SK-N-DZ (cell line): ENCODE results near the gene DCANP1.
A peak's percentile ranks its signal among the peaks of the same experiment; 100 is the strongest.

ENCODE experiments used
- DNase-seq: peaks from one replicate; pipeline ENCODE4 v3.0.0-alpha.2; 2015; ENCODE audit warnings: low spot score

Gene DCANP1

GRCh38 chr5:135457424-135458071, 10.4 kb upstream of the DCANP1 start:
- peak; percentile 68 for DNase-seq

GRCh38 chr5:135456238-135457099, 9.3 kb upstream of the DCANP1 start:
- no peak for DNase-seq

DNA sequence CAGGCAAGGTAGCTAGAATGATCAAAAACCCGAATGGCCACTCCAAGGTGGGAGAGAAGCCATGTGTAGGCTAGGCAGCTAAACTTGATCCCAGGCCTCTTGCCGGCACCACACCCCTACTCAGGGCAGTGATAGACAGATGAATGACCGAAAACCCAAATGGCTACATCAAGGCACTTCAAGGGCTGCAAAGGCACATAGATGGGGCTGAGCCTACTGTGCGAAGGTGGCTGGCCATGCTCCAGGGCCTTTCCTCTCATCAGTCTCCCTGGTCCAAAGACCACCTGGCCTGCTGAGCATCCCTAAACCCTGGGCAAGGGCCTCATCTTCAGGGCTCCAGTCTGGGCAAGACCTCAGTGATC, 8.7 kb upstream of the DCANP1 start:
- DNase-seq, result no peak

DNA sequence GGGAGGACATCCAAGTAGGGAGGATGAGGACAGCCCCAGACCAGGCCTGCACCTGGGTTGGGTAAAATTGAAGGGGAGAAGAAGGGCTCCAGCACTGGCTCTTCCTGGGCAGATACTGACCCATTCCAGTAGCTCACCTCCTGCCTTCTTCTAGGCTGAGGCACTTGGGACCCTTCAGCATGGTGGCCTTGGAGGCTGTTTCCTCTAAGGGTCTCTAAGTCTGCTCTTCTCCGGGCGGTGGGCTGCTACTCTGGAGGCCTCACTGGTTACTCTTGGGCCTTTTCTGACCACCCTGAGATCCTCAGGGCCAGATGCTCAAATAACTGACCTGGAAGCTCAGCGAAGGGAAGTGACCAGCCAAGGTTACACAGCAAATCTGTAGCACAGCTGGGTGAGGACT, 7.8 kb upstream of the DCANP1 start:
- no peak for DNase-seq

DNA sequence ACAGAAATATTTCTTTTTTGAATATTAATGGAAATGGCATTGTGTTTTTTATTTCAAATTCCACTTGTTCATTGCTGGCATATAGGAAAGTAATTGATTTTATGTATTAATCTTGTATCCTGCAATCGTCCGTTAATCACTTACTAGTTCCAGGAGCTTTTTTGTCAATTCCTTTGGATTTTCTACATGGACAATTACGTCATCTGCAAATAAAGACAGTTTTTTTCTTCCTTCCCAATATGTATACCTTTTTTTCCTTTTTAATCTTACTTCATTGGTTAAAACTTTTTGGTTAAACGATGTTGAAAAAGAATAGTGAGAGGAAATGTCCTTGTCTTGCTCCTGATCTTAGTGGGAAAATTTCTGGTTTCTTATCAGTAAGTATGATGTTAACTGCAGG, 6.5 kb upstream of the DCANP1 start:
- DNase-seq, result no peak

DNA sequence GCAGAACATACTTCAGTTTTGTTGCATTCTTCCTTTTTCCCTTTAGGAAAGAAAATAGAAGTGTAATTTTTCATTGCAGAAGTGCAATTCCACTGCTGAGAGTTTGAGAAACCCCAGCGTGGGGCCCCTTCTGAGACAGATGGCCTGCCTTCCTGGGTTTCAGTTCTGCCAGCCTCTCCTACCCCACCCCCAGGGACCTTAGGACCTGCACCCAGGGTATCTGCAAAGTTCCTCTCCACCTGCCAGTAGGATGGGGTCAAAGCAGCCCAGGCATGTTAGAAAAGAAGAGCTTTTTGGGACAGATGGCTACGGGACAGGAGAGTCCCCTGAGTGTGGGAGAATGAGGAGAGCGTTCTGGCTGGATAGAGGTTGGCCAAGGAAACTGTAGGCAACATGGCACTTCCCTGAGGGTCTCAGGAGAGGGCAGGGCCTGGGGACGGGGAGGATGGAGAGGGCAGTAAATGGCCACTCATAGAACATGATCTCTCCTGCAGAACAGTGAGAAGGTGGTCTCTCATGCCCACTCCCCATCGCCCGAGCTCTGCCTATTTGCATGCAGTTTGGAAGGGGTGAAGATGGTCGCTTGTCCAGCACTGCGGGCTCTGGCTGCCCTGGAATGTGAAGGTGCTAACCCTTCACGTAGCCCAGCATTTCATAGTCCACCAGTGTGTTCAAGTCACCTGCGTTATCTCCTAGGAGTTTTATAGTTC, 5.3 kb upstream of the DCANP1 start, which contains the start of gene TIFAB:
TIFAB (minus strand) TSS at position 31 of the 710 bp plus-strand sequence. CDS start 2,412 bp downstream, outside the sequence.
- DNase-seq, result no peak

DNA sequence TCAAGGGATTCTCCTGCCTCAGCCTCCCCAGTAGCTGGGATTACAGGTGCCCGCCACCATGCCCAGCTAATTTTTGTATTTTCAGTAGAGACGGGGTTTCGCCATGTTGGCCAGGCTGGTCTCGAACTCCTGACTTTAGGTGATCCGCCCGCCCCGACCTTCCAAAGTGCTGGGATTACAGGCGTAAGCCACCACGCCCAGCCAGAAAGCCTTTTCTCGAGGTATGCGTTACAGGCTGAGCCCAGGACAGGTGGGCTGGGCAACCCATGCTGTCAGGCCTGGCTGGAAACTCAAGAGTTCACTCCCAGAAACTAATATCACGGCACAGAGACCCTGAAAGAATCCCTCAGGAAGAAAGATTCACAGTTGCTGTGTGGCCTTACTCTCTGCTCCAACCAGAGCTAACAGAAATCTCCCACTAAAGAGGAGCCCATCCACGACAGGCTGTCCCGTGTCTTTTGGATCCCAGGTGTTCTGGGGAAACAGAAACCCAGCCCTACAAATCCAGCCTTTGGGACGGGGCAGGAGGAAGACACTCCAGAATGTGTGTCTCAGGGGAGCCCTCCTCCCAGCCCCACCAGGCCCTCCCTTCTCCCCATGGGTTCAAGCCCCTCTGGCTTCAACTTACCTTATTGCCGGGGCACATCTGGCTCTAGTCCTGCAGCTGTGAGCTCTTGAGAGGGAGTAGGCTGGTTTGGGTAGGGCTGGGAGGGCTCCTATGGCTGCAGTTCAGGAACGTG, 4.6 kb upstream of the DCANP1 start:
- no peak for DNase-seq

- DNase-seq, result no peak
Measured at GRCh38 chr5:135450952-135451351, 3.8 kb upstream of the DCANP1 start.

DNA sequence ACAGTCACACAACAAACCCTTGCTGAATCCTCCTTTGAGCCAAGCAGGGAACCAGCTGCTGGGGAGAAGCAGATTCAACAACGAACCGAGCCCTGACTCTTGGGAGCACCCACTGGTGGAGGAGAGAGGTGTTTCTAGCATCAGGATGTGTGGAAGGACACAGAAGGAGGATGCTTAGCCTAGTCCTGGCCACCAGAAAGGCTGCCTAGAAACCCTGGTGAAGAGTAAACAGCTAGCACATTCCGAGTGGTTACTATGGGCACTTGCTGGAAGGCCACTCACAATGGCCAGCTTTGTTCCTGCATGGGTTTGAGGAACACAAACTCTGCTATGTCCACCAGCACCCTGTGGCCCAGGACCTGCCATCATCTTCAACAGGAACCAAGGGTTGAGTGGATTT, 3.2 kb upstream of the DCANP1 start:
- DNase-seq, result no peak

DNA sequence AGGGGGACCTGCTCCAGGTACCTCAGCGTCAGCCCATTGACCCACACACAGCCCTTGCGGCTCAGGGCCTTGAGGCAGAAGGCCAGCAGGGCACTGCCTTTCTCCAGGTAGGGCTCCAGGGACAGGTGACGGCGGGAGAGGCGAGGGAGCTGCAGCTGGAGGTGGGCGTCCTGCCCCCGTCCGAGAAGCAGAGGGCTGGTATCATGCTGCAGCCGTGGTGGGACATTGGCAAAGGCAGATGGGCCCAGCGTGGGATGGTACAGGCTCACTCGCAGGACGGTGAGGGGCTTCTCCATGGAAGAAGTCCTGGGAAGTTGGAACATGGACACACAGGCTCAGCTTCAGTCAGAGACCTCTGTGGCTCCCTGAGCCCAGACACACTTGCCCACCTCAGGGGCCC, 2.5 kb upstream of the DCANP1 start:
- DNase-seq, result no peak

- DNase-seq, result no peak
Measured at GRCh38 chr5:135448791-135449507, 1.8 kb upstream of the DCANP1 start.

- no peak for DNase-seq
Measured at GRCh38 chr5:135448071-135448739, 1.1 kb upstream of the DCANP1 start.

DNA sequence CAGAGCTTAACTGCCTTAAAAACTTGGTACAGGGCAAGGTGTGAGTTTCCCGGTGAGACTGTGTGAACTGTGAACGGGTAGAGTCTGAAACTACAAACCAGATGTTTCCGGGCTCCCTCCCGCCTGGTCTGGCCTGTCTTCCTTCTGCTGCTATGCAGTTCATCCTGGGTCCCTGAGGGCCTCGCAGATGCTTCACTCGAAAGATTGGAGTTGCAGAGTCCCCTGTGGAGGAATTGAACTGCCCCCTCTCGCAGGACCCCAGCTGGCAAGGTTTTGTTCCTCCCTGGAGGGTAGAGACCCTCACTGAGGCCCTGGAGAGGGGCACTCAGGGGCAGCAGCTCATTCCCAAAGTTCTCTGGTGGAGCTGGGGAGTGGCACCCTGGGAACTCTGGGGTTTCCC, 533 bp downstream of the DCANP1 start:
- DNase-seq, result no peak

DNA sequence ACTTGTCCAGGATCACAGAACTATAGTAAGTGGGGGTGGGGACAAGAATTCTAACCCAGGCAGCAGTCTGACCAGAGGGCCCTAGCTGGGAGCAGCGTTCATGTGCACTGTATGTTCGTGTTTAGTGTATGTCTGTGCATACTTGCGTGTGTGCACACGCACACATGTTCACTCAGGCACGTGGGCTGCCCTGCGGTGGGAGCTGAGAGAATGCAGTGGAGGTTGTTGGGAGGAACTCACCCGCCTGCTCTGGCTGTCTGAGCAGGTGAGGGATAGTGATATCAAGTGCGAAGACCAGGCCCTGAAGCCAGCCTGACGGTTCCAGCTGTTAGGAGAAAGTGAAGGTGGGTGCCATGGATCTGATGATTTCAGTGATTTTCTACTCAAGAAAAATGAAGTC, 942 bp downstream of the DCANP1 start:
- no peak for DNase-seq

- DNase-seq, result no peak
Measured at GRCh38 chr5:135445306-135445985, 1.7 kb downstream of the DCANP1 start.

DNA sequence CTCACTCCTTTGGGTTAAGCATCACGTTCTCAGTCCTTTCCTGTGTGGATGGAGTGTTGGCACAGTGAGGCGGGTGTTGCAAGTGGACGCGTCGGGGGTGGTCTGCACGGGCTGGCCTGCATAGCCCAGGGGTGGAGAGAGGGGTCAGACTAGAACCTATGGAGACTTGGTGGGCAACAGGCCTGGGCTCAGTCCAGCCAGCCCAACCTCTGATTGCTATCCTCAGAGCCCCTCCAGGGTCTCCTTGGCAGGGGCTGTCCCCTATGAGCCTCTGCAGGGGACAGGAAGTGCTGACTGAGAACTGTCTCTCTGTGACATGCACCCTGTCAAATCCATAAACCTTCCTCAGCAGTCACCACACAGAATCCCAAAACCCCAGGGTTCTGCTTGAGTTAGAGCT, 2.3 kb downstream of the DCANP1 start:
- DNase-seq, result no peak

GRCh38 chr5:135444360-135444759, 2.8 kb downstream of the DCANP1 start:
- no peak for DNase-seq

- DNase-seq, result no peak
Measured at GRCh38 chr5:135443161-135443960, 3.8 kb downstream of the DCANP1 start.
